Airway epithelial cell (primary cell): ENCODE measurements around the gene CCR5. TPM values are rescaled to one million over a fixed set of nuclear protein-coding genes. Genes with fewer than 3 reads are reported as not detected.

Source experiments
- total RNA-seq: library from RNA; depleted of rRNA; stranded (reverse); fragments of >200 nt; gene quantifications from 2 replicates; pipeline ENCODE4 v1.2.3, GENCODE V29; 2015

CCR5 gene
- total RNA-seq: not detected in 2 replicates

DNA sequence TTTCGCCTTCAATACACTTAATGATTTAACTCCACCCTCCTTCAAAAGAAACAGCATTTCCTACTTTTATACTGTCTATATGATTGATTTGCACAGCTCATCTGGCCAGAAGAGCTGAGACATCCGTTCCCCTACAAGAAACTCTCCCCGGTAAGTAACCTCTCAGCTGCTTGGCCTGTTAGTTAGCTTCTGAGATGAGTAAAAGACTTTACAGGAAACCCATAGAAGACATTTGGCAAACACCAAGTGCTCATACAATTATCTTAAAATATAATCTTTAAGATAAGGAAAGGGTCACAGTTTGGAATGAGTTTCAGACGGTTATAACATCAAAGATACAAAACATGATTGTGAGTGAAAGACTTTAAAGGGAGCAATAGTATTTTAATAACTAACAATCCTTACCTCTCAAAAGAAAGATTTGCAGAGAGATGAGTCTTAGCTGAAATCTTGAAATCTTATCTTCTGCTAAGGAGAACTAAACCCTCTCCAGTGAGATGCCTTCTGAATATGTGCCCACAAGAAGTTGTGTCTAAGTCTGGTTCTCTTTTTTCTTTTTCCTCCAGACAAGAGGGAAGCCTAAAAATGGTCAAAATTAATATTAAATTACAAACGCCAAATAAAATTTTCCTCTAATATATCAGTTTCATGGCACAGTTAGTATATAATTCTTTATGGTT is at the start of gene CCR5:
TSS of gene CCR5 (plus strand) at position 108 of the 680 bp plus-strand sequence. CDS start 1,957 bp downstream, outside the sequence.

DNA sequence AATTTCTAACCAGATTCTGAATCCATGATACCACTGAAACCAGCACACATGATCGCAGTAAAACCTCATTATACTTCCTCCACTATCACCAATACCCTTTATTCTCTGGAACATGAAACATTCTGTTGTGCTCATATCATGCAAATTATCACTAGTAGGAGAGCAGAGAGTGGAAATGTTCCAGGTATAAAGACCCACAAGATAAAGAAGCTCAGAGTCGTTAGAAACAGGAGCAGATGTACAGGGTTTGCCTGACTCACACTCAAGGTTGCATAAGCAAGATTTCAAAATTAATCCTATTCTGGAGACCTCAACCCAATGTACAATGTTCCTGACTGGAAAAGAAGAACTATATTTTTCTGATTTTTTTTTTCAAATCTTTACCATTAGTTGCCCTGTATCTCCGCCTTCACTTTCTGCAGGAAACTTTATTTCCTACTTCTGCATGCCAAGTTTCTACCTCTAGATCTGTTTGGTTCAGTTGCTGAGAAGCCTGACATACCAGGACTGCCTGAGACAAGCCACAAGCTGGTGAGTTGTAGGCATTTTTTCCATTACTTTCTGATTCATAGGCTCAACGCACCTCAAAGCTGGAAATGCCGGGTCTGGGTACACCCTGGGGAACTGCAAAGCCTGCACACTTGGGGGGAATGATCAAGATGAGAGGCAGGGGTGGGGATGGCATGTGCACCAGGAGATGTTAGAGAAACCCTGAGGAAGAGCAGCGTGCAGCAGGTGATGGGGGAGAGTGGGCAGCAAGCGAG is 16.9 kb upstream of the CCR5 start, which contains the start of gene CCR2:
TSS of gene CCR2 (plus strand) at position 465 of the 764 bp plus-strand sequence. CDS start 3,417 bp downstream, outside the sequence.

DNA sequence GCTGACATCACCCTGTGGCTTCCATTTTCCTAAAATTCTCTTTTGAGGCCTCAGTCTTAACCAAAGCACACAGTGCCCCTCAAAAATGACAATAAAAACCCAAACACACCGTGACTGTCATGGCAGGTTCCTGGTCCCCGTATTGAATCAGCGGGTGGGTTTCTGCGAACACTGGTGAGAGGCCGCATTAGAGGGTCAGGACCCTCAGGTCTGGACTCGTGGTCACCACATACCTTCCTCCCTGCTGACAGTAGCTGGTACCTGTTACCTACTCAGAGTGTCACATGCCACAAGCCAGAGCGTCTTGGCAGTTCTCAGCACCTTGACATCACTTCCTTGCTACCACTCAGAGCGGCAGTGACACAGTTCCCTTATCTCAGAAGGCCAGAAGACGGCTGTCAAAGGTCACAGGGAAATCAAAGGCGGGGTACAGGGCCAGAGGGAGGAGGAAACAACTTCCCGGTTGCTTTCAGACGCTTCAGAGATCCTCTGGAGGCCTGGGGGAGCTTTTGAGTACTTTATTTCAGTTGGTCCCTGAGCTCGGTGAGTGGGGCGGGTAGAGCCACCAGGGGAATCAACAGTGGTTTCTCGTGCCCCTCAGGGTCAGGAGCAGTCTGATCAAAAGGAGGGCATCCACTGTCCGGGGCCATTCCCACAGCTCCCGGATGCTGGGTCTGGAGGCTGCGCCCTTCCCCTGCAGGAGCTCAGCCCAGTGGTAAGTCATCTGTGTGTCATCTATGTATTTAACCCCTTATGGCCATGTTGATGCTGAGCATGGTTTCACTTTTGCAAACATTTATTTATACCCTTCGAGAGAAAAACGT is 36.3 kb downstream of the CCR5 start, which contains the start of the genes CCR5AS and CCRL2:
TSS of gene CCR5AS (minus strand) at position 279 of the 824 bp plus-strand sequence.
TSS of gene CCRL2 (plus strand) at position 472 of the 824 bp plus-strand sequence. CDS start 821 bp downstream, outside the sequence.

Other genes starting within 250 kb of the CCR5 start
- gene CCR1, start 162.6 kb upstream of the CCR5 start, total RNA-seq: not detected in 2 replicates
- gene CCR3, start 128.5 kb upstream of the CCR5 start, total RNA-seq: not detected in 2 replicates
- not detected in 2 replicates for gene CCR2, start 16.8 kb upstream of the CCR5 start, total RNA-seq
- not detected in 2 replicates for gene CCRL2, start 36.3 kb downstream of the CCR5 start, total RNA-seq
- 0.07 TPM in 1 of 2 replicates, not detected in the other for gene LTF, start 94.0 kb downstream of the CCR5 start, total RNA-seq
- gene RTP3, start 127.0 kb downstream of the CCR5 start, total RNA-seq: not detected in 2 replicates
- not detected in 2 replicates for gene LRRC2, start 195.4 kb downstream of the CCR5 start, total RNA-seq
- gene FAM240A, start 241.6 kb downstream of the CCR5 start, total RNA-seq: not detected in 2 replicates